ENCODE measurements around the gene PRKAB2. TPM values are rescaled to one million over a fixed set of nuclear protein-coding genes. Genes with fewer than 3 reads are reported as not detected.

Gene PRKAB2
- total and polyA plus RNA-seq, 2 of the 4 experiments (the other 2 are of a cell fraction): 8.4 to 11.0 TPM

DNA sequence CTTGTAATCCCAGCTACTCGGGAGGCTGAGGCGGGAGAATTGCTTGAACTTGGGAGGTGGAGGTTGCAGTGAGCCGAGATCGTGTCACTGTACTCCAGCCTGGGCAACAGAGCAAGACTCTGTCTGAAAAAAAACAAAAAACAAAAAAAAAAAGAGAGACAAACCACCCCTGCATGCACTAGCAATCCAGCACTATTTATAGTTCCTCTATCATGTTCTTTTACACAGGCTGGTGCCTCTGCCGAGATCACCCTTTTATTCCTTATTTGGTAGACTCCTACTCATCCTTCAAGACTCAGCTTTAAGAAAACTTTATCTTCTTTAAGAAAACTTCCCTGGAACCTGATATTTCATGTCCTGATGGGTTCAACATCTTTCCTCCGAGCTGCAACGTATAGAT, 42.1 kb upstream of the PRKAB2 start:
- H2BK15ac ChIP-seq (ENCODE audit: low read depth, low read length): no peak overlapping the region
- no peak overlapping the region for H3K14ac ChIP-seq (replicated peaks; ENCODE audit: low read depth, low read length)
- H3K27me3 ChIP-seq (ENCODE audit: control insufficient read depth, insufficient read depth, low read length): no peaks in the 10 kb centered on the region
- no peak overlapping the region for H4K8ac ChIP-seq (ENCODE audit: low read depth in 2 of 2, low read length in 2 of 2)
- H3K4ac ChIP-seq (ENCODE audit: low read depth, low read length): no peak overlapping the region
- H2AK5ac ChIP-seq (ENCODE audit: low read depth, low read length): no peak overlapping the region
- H3K4me2 ChIP-seq (ENCODE audit: low read depth, low read length): no peak overlapping the region
- no peaks in the 10 kb centered on the region; the same call in 1 of the 2 replicates for H3K9me1 ChIP-seq (ENCODE audit: insufficient read depth, low read length)
- no peak overlapping the region for H3K23ac ChIP-seq (ENCODE audit: low read depth, low read length)
- no peak overlapping the region for H4K91ac ChIP-seq (ENCODE audit: insufficient read depth, low read depth, low read length)
- in situ Hi-C loops (cut with MboI; ENCODE audit: low sequenced_read_pairs): no loop called here
- no peaks in the 10 kb centered on the region for H3K4me1 ChIP-seq (ENCODE audit: control insufficient read depth, insufficient read depth, low read length)
- dilution Hi-C loops (cut with HindIII; ENCODE audit: low sequenced_read_pairs, unreplicated experiment): no loop called here
- no peak overlapping the region for H3K27ac ChIP-seq (ENCODE audit: insufficient read depth, low read length)
- BruUV-seq (replicated peaks): no TSS peak
- intact Hi-C loops (cut with micrococcal nuclease): no loop called here
- ATAC-seq (ENCODE audit: low read depth): no peak
- no peak overlapping the region for H2BK5ac ChIP-seq (ENCODE audit: low read depth, low read length, poor library complexity, severe bottlenecking)
- no peak overlapping the region for H3K56ac ChIP-seq (ENCODE audit: extremely low read depth, insufficient read depth, low read length)
- no peak overlapping the region for H2AK9ac ChIP-seq (replicated peaks; ENCODE audit: low read depth, low read length, poor library complexity)
- CTCF ChIA-PET: no interaction called here
- no peak overlapping the region for H4K5ac ChIP-seq (ENCODE audit: low read depth, low read length)
- 40% methylated on average over 1 of the region's 7 CpGs; no CpG with 5 or more reads in 1 of the 2 experiments for WGBS, 2 experiments (ENCODE audit: extremely low coverage in 2 of 2, insufficient read length in 1 of 2)
- DNase-seq: no peak
- H3K18ac ChIP-seq (ENCODE audit: low read depth, low read length): no peak overlapping the region
- H2BK20ac ChIP-seq (ENCODE audit: low read depth, low read length): no peak overlapping the region
- POLR2A ChIA-PET (ENCODE audit: unreplicated experiment): no interaction called here
- H4K20me1 ChIP-seq (ENCODE audit: insufficient read depth, low read length): no peaks in the 10 kb centered on the region
- no peaks in the 10 kb centered on the region for H3K79me1 ChIP-seq (ENCODE audit: low read depth in 1 of 2, low read length in 2 of 2)
- no peaks in the 10 kb centered on the region for H3K36me3 ChIP-seq (ENCODE audit: control insufficient read depth, insufficient read depth, low read length)
- H2AFZ ChIP-seq (replicated peaks; ENCODE audit: low read length, poor library complexity): no peak overlapping the region
- H3K9me3 ChIP-seq (ENCODE audit: control insufficient read depth, insufficient read depth, low read length): no peaks in the 10 kb centered on the region
- TF ChIP-seq BHLHE40 (IDR thresholded peaks at IDR 0.05; ENCODE audit: low read depth, low read length): no peak
- no peak for TF ChIP-seq MXI1 (IDR thresholded peaks at IDR 0.05; ENCODE audit: borderline replicate concordance, low read depth, low read length)
- TF ChIP-seq POLR2A (IDR thresholded peaks at IDR 0.05; ENCODE audit: low read depth, low read length): no peak
- TF ChIP-seq NFE2L2 (IDR thresholded peaks at IDR 0.05; ENCODE audit: low read depth, low read length): no peak
- no peak for TF ChIP-seq RAD21 (IDR thresholded peaks at IDR 0.05; ENCODE audit: low read length)
- no peak for TF ChIP-seq SMC3 (IDR thresholded peaks at IDR 0.05; ENCODE audit: low read depth, low read length)
- no peak for TF ChIP-seq FOS (IDR thresholded peaks at IDR 0.05; ENCODE audit: low read depth, low read length)
- no peak for TF ChIP-seq RCOR1 (IDR thresholded peaks at IDR 0.05; ENCODE audit: insufficient replicate concordance, low read length)
- TF ChIP-seq, protein P1, sequence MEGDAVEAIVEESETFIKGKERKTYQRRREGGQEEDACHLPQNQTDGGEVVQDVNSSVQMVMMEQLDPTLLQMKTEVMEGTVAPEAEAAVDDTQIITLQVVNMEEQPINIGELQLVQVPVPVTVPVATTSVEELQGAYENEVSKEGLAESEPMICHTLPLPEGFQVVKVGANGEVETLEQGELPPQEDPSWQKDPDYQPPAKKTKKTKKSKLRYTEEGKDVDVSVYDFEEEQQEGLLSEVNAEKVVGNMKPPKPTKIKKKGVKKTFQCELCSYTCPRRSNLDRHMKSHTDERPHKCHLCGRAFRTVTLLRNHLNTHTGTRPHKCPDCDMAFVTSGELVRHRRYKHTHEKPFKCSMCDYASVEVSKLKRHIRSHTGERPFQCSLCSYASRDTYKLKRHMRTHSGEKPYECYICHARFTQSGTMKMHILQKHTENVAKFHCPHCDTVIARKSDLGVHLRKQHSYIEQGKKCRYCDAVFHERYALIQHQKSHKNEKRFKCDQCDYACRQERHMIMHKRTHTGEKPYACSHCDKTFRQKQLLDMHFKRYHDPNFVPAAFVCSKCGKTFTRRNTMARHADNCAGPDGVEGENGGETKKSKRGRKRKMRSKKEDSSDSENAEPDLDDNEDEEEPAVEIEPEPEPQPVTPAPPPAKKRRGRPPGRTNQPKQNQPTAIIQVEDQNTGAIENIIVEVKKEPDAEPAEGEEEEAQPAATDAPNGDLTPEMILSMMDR (conservative IDR thresholded peaks at IDR 0.05; ENCODE audit: low read depth, low read length): no peak
- TF ChIP-seq RFX5 (IDR thresholded peaks at IDR 0.05; ENCODE audit: low read depth, low read length): no peak
- TF ChIP-seq, protein P2, sequence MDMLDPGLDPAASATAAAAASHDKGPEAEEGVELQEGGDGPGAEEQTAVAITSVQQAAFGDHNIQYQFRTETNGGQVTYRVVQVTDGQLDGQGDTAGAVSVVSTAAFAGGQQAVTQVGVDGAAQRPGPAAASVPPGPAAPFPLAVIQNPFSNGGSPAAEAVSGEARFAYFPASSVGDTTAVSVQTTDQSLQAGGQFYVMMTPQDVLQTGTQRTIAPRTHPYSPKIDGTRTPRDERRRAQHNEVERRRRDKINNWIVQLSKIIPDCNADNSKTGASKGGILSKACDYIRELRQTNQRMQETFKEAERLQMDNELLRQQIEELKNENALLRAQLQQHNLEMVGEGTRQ (IDR thresholded peaks at IDR 0.05; ENCODE audit: low read depth, low read length): no peak
- TF ChIP-seq, protein P3, sequence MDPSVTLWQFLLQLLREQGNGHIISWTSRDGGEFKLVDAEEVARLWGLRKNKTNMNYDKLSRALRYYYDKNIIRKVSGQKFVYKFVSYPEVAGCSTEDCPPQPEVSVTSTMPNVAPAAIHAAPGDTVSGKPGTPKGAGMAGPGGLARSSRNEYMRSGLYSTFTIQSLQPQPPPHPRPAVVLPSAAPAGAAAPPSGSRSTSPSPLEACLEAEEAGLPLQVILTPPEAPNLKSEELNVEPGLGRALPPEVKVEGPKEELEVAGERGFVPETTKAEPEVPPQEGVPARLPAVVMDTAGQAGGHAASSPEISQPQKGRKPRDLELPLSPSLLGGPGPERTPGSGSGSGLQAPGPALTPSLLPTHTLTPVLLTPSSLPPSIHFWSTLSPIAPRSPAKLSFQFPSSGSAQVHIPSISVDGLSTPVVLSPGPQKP (IDR thresholded peaks at IDR 0.05; ENCODE audit: borderline replicate concordance, low read depth, low read length): no peak
- no peak for TF ChIP-seq CHD1 (IDR thresholded peaks at IDR 0.05; ENCODE audit: low read depth, low read length)
- TF ChIP-seq MAFK (IDR thresholded peaks at IDR 0.05; ENCODE audit: low read depth, low read length): no peak
- TF ChIP-seq MAZ (IDR thresholded peaks at IDR 0.05; ENCODE audit: borderline replicate concordance, low read depth, low read length): no peak
- no peak for TF ChIP-seq CEBPB (IDR thresholded peaks at IDR 0.05; ENCODE audit: low read depth, low read length)
- H2BK120ac ChIP-seq (ENCODE audit: low read depth, low read length): no peak overlapping the region
- no peak overlapping the region for H3K9ac ChIP-seq (ENCODE audit: low read depth, low read length)
- no peak overlapping the region for H3K4me3 ChIP-seq (ENCODE audit: insufficient read depth, low read depth, low read length)

Measured in IMR-90 (cell line).